CD4-positive, alpha-beta memory T cell (primary cell): ENCODE results near the gene ATP1A2. TPM values are rescaled to one million over a fixed set of nuclear protein-coding genes. Genes with fewer than 3 reads are reported as not detected.

Experiments used
- CTCF ChIA-PET: fragments of 350-600 bp; sonication (Branson Sonifier 250); formaldehyde crosslinking; loops from one replicate; lab custom pipeline; 2021; ENCODE audit warnings: inconsistent platforms; ENCODE audit not compliant: partially characterized antibody; lab: Charles Lee
- POLR2A ChIA-PET: fragments of 350-600 bp; sonication (Branson Sonifier 250); formaldehyde crosslinking; loops from one replicate; lab custom pipeline; 2021; ENCODE audit not compliant: partially characterized antibody; lab: Charles Lee
- DNase-seq, 5 donors: peaks; one replicate each; pipeline versions ENCODE4 v3.0.0 to v3.0.0-alpha.2; 2020 to 2022; ENCODE audit warnings: mixed read lengths in 1 of 5
- H3K27ac ChIP-seq: one replicate; pipeline ENCODE4 v1.7.0; 2013; ENCODE audit warnings: low read depth, low read length
- H3K27me3 ChIP-seq: 2 replicates; pipeline ENCODE4 v1.7.0; 2013; ENCODE audit warnings: mild to moderate bottlenecking, low read length, moderate library complexity; ENCODE audit not compliant: insufficient read depth
- H3K36me3 ChIP-seq: 2 replicates; pipeline ENCODE4 v1.7.0; 2013; ENCODE audit warnings: mild to moderate bottlenecking, low read length, moderate library complexity; ENCODE audit not compliant: insufficient read depth
- H3K4me1 ChIP-seq: 2 replicates; pipeline ENCODE4 v1.7.0; 2013; ENCODE audit warnings: mild to moderate bottlenecking, low read length, moderate library complexity; ENCODE audit not compliant: insufficient read depth
- H3K4me3 ChIP-seq, 2 donors: one replicate each; pipeline ENCODE4 v1.7.0; 2013; ENCODE audit warnings: low read length in 2 of 2, mild to moderate bottlenecking in 1 of 2
- H3K9me3 ChIP-seq, 2 donors: one replicate each; pipeline ENCODE4 v1.7.0; 2013; ENCODE audit warnings: low read length in 2 of 2, control low read depth in 1 of 2; ENCODE audit not compliant: control insufficient read depth in 1 of 2
- H3K27ac Mint-ChIP-seq, 7 donors: one replicate each; pipeline ENCODE4 v1.8.0; 2020 to 2021; ENCODE audit warnings: mixed read lengths in 7 of 7, mild to moderate bottlenecking in 6 of 7, inconsistent platforms in 3 of 7, moderate library complexity in 3 of 7
- H3K27me3 Mint-ChIP-seq, 2 donors: one replicate each; pipeline ENCODE4 v1.8.0; 2020 to 2021; ENCODE audit warnings: mixed read lengths in 2 of 2
- H3K36me3 Mint-ChIP-seq, 2 donors: one replicate each; pipeline ENCODE4 v1.8.0; 2020 to 2021; ENCODE audit warnings: mixed read lengths in 2 of 2, inconsistent platforms in 1 of 2, mild to moderate bottlenecking in 1 of 2
- H3K4me1 Mint-ChIP-seq, 4 donors: one replicate each; pipeline ENCODE4 v1.8.0; 2020 to 2021; ENCODE audit warnings: mixed read lengths in 4 of 4, mild to moderate bottlenecking in 1 of 4
- H3K4me3 Mint-ChIP-seq, 8 donors: one replicate each; pipeline ENCODE4 v1.8.0; 2020 to 2021; ENCODE audit warnings: mixed read lengths in 8 of 8, mild to moderate bottlenecking in 7 of 8, moderate library complexity in 6 of 8, inconsistent platforms in 3 of 8
- H3K9me3 Mint-ChIP-seq, 8 donors: one replicate each; pipeline ENCODE4 v1.8.0; 2020 to 2021; ENCODE audit warnings: mixed read lengths in 8 of 8, mild to moderate bottlenecking in 5 of 8, inconsistent platforms in 3 of 8, moderate library complexity in 1 of 8
- intact Hi-C: fragments of 100-400 bp; cut with micrococcal nuclease; formaldehyde crosslinking; loops from one replicate; pipeline ENCODE4 v1.15.1; 2023
- polyA plus RNA-seq, 2 donors: library from polyadenylated mRNA; unstranded; fragments of 300-500 nt; fragmentation: Illumina TruSeq; gene quantifications; one replicate each; pipeline ENCODE4 v1.2.3, GENCODE V29; 2021
- total RNA-seq, 2 experiments: library from RNA; stranded (reverse); gene quantifications; one replicate each; pipeline ENCODE4 v1.2.3, GENCODE V29; 2021

Gene ATP1A2
- total RNA-seq, result not detected
- not detected for polyA plus RNA-seq

DNA sequence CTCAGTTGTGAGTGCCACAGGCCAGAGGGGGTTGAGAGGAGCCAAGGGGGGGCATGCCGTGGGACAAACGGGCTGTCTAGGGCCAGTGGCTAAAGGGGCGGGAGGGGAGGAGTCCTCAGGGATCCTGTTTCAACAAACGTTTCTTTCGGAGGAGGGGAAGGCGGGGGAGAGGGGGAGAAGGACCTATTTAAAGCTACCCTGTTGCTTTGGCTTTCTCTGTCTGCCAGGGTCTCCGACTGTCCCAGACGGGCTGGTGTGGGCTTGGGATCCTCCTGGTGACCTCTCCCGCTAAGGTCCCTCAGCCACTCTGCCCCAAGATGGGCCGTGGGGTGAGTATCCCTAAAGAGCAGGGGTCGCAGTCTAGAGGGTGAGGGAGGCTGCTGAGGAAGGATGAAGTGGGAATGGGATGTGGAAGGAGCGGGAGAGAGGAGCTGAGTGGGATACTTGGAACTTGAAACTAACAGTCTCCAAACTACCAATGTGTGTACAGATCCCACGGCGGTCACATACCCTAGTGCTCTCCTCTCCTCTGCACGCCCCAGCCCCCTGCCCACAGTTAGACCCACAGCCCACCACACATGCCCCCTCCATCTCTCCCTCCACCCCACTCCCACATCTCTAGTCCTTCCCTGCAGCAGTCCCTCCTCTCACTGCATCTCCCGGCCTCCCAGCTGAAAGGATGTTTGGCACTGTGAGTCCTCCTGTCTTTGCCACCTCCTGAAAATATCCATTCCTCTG, at the start of gene ATP1A2:
Gene ATP1A2, plus strand, starts transcription at position 215 of the 738 bp plus-strand sequence. Its CDS starts 103 bp downstream, at position 318.
- POLR2A ChIA-PET, result no interaction called here
- no peak within 1 kb of the TSS for H3K27ac Mint-ChIP-seq
- no peak for DNase-seq
- intact Hi-C loops, result no loop called here
- H3K27me3 Mint-ChIP-seq, result peaks cover 4 to 34% of the 10 kb centered on the region in 2 donors
- H3K4me1 ChIP-seq, result no peaks in the 10 kb centered on the region
- CTCF ChIA-PET, result no interaction called here
- no peaks in the 10 kb centered on the region for H3K36me3 Mint-ChIP-seq
- H3K4me3 ChIP-seq, result no peak within 1 kb of the TSS
- H3K4me3 Mint-ChIP-seq, result no peak within 1 kb of the TSS
- H3K4me1 Mint-ChIP-seq, result no peaks in the 10 kb centered on the region
- no peak within 1 kb of the TSS for H3K27ac ChIP-seq
- H3K36me3 ChIP-seq, result no peaks in the 10 kb centered on the region
- H3K9me3 ChIP-seq, result no peaks in the 10 kb centered on the region
- H3K27me3 ChIP-seq, result no peaks in the 10 kb centered on the region
- H3K9me3 Mint-ChIP-seq, result no peaks in the 10 kb centered on the region

DNA sequence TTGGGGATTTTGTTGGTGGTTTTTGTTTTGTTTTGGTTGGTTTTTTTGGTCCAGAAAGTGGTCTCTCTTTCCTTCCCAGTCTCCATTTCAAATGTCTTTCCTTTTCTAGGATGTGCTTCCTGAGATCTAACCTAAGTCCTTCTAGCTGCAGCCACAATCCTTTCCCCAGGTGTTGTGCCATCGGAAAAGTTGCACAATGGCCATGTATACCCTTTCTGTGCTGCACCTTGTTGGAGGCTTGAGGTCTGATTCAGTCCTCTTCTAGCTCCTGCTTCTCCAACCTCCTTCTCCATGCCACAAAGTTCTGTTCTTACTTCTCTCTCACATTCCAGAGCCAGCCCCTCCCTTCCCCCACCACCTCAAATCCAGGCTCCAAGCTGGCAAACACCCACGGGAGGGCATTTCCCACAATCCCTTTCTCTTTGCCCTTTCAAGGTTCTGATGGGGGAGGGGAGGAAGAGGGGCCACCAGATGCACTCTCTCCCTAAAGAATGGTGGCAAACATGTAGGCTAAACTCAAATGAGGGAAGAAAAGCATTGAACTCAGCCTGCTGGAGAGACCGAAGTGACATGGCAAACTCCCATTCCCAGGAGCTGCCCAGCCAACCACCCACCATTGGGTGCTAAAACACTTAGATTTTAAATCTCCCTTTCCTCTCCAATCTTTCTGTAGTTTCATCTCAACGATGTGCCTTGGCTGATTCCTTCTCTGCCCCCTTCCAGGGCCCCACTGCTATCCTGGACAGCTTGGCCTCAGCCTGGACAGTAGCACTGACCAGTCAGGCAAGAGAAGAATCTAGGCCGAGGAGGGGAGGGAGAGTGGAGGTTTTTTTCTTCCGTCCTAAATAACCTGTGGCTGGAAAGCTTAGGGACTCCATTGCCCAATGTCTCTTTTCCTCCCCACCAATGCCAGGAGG, 48.5 kb upstream of the ATP1A2 start:
- H3K27me3 Mint-ChIP-seq, result peaks cover 21 to 34% of the 10 kb centered on the region in 2 donors

GRCh38 chr1:160068225-160068624, 47.3 kb upstream of the ATP1A2 start:
- Mint-ChIP-seq H3K4me1 (peaks cover 6 to 12% (median 8%) of the 10 kb centered on the region in 4 donors), H3K27ac (no peak overlapping the region), H3K9me3 (peaks cover 0 to 2% (median 0%) of the 10 kb centered on the region in 8 donors), H3K4me3 (peak overlapping the region in 1 of 8 donors; percentile 65), H3K27me3 (peaks cover 25 to 37% of the 10 kb centered on the region in 2 donors), H3K36me3 (peaks cover 0 to 6% of the 10 kb centered on the region in 2 donors)
- H3K4me3 ChIP-seq, result no peak overlapping the region
- peaks cover 15% of the 10 kb centered on the region for H3K4me1 ChIP-seq
- peaks cover 20% of the 10 kb centered on the region for H3K27me3 ChIP-seq
- ChIA-PET POLR2A (no interaction called here), CTCF (interaction anchor here (0.9 to 1.3 kb wide), 2 partner anchors 10 to 22 kb away, joined by 3 to 5 read pairs; no protein-coding TSS in a partner anchor)
- DNase-seq, result no peak
- intact Hi-C loops, result no loop called here
- no peak overlapping the region for H3K27ac ChIP-seq
- H3K9me3 ChIP-seq, result no peaks in the 10 kb centered on the region
- H3K36me3 ChIP-seq, result no peaks in the 10 kb centered on the region

More for the DNA sequence above, 48.5 kb upstream of the ATP1A2 start:
- H3K4me1 ChIP-seq, result peaks cover 15% of the 10 kb centered on the region
- ChIA-PET POLR2A (no interaction called here), CTCF (interaction anchor here (0.9 to 1.4 kb wide), 4 partner anchors 11 to 21 kb away, joined by 3 to 4 read pairs (median 3); no protein-coding TSS in a partner anchor)
- H3K27me3 ChIP-seq, result peaks cover 20% of the 10 kb centered on the region
- no peak for DNase-seq
- Mint-ChIP-seq H3K27ac (no peak overlapping the region), H3K4me3 (no peak overlapping the region), H3K36me3 (peaks cover 0 to 6% of the 10 kb centered on the region in 2 donors), H3K4me1 (peaks cover 6 to 12% (median 8%) of the 10 kb centered on the region in 4 donors), H3K9me3 (peaks cover 0 to 2% (median 0%) of the 10 kb centered on the region in 8 donors)
- no peaks in the 10 kb centered on the region for H3K36me3 ChIP-seq
- no peaks in the 10 kb centered on the region for H3K9me3 ChIP-seq
- H3K4me3 ChIP-seq, result no peak overlapping the region
- intact Hi-C loops, result no loop called here
- no peak overlapping the region for H3K27ac ChIP-seq

DNA sequence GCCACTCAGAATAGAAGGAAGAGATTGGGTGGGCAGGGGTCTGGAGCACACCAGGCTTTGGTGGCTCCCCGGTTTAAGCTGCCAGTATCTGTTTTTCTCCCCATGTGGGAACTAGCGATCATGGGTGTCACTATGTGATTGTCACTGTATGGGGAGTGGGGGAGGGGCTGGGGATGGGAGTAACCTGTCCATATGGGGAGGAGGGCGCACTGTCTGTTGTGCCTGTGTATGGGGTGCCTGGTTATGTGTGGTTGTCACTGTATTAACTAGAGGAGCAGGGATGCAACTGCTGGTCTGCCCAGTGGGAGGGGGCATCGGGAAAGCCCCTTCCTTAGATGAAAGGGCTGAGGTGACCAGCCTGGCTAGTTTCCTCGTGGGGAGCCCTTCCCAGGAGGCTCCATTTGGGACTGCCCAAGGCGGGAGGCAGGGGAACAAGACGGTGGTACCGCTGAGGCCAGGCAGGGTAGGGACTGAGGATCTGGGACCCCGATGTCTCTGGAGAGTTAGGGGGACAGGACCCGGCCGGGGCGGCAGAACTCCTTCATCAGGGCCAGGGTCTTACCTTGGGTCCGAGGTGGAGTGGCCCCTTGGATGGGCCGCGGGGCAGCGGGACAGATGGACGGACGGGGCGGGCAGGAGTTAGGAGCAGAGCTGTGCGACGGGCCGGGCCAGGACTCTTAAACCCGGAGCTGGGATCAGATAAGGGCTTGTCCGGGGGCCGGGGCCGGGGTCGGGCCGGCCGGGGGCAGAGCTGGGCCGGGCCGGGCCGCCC, 45.9 kb upstream of the ATP1A2 start, which contains the start of gene KCNJ10:
Gene KCNJ10, minus strand, starts transcription at position 701 of the 772 bp plus-strand sequence. CDS start 27,628 bp downstream, outside the sequence.
- peak within 1 kb of the TSS in 1 of 2 donors; percentile 60 for H3K4me3 ChIP-seq
- no peak within 1 kb of the TSS for H3K27ac ChIP-seq
- no peaks in the 10 kb centered on the region for H3K36me3 ChIP-seq
- H3K36me3 Mint-ChIP-seq, result peaks cover 0 to 6% of the 10 kb centered on the region in 2 donors
- H3K4me3 Mint-ChIP-seq, result peak within 1 kb of the TSS; percentile 85 to 97 (median 92)
- peak within 1 kb of the TSS in 5 of 7 donors; percentile 53 to 86 (median 60) for H3K27ac Mint-ChIP-seq
- DNase-seq, result no peak
- H3K9me3 ChIP-seq, result no peaks in the 10 kb centered on the region
- H3K27me3 Mint-ChIP-seq, result peaks cover 25 to 44% of the 10 kb centered on the region in 2 donors
- intact Hi-C loops, result no loop called here
- CTCF ChIA-PET, result interaction anchor here (0.9 to 3.7 kb wide), 3 partner anchors 9 to 24 kb away, joined by 3 to 18 read pairs (median 8); partner anchors contain the start of gene KCNJ9
- peaks cover 15% of the 10 kb centered on the region for H3K4me1 ChIP-seq
- peaks cover 20% of the 10 kb centered on the region for H3K27me3 ChIP-seq
- POLR2A ChIA-PET, result no interaction called here
- peaks cover 0 to 2% (median 0%) of the 10 kb centered on the region in 8 donors for H3K9me3 Mint-ChIP-seq
- peaks cover 6 to 12% (median 9%) of the 10 kb centered on the region in 4 donors for H3K4me1 Mint-ChIP-seq

GRCh38 chr1:160070243-160071163, 45.1 kb upstream of the ATP1A2 start:
- DNase-seq, result peak; percentile 47 to 68 (median 51)
- Mint-ChIP-seq H3K27me3 (peaks cover 26 to 51% of the 10 kb centered on the region in 2 donors), H3K27ac (peak overlapping the region in 5 of 7 donors; percentile 53 to 86 (median 60)), H3K36me3 (peaks cover 0 to 6% of the 10 kb centered on the region in 2 donors), H3K4me3 (peak overlapping the region; percentile 85 to 97 (median 92)), H3K9me3 (peaks cover 0 to 2% (median 0%) of the 10 kb centered on the region in 8 donors), H3K4me1 (peaks cover 6 to 12% (median 9%) of the 10 kb centered on the region in 4 donors)
- peaks cover 20% of the 10 kb centered on the region for H3K27me3 ChIP-seq
- POLR2A ChIA-PET, result no interaction called here
- CTCF ChIA-PET, result interaction anchor here (0.9 to 4.1 kb wide), 5 partner anchors 8 to 25 kb away, joined by 3 to 18 read pairs (median 8); partner anchors contain the start of gene KCNJ9
- H3K36me3 ChIP-seq, result no peaks in the 10 kb centered on the region
- intact Hi-C loops, result no loop called here
- peak overlapping the region in 1 of 2 donors; percentile 60 for H3K4me3 ChIP-seq
- no peak overlapping the region for H3K27ac ChIP-seq
- peaks cover 15% of the 10 kb centered on the region for H3K4me1 ChIP-seq
- H3K9me3 ChIP-seq, result no peaks in the 10 kb centered on the region
